Liver (tissue), 9 donors: Measurements from ENCODE around the gene OR51B4. TPM values are rescaled to one million over a fixed set of nuclear protein-coding genes. Genes with fewer than 3 reads are reported as not detected.
A peak's percentile ranks its signal among the peaks of the same experiment; 100 is the strongest.

Experiments used
- DNase-seq: peaks from one replicate; pipeline ENCODE4 v3.0.0-alpha.2; 2017; ENCODE audit warnings: low spot score
- H3K27ac ChIP-seq, 2 donors: one replicate each; pipeline ENCODE4 v1.7.0; 2013; ENCODE audit warnings: inconsistent platforms in 2 of 2, low read length in 2 of 2, control low read depth in 1 of 2, low read depth in 1 of 2, mild to moderate bottlenecking in 1 of 2
- H3K27me3 ChIP-seq, 4 donors: one replicate each; pipeline versions ENCODE4 v1.6.1 to v1.7.0; 2013; ENCODE audit warnings: low read length in 3 of 4, inconsistent platforms in 1 of 4, mild to moderate bottlenecking in 1 of 4, moderate library complexity in 1 of 4; ENCODE audit not compliant: control insufficient read depth in 4 of 4, insufficient read depth in 4 of 4
- H3K36me3 ChIP-seq, 4 donors: one replicate each; pipeline versions ENCODE4 v1.6.1 to v1.7.0; 2013; ENCODE audit warnings: low read length in 3 of 4, mild to moderate bottlenecking in 3 of 4, low read depth in 1 of 4, moderate library complexity in 1 of 4; ENCODE audit not compliant: control insufficient read depth in 4 of 4, insufficient read depth in 3 of 4
- H3K4me1 ChIP-seq, 4 donors: one replicate each; pipeline versions ENCODE4 v1.6.1 to v1.7.0; 2013; ENCODE audit warnings: low read length in 3 of 4, mild to moderate bottlenecking in 3 of 4, moderate library complexity in 1 of 4; ENCODE audit not compliant: control insufficient read depth in 4 of 4, insufficient read depth in 4 of 4
- H3K4me3 ChIP-seq, 3 donors: one replicate each; pipeline versions ENCODE4 v1.6.1 to v1.7.0; 2013; ENCODE audit warnings: low read length in 3 of 3, control low read depth in 1 of 3, low read depth in 1 of 3, mild to moderate bottlenecking in 1 of 3
- H3K9ac ChIP-seq, 2 donors: one replicate each; pipeline ENCODE4 v1.7.0; 2013; ENCODE audit warnings: low read length in 2 of 2, mild to moderate bottlenecking in 2 of 2, moderate library complexity in 2 of 2, control low read depth in 1 of 2, low read depth in 1 of 2
- H3K9me3 ChIP-seq, 4 donors: one replicate each; pipeline versions ENCODE4 v1.6.1 to v1.7.0; 2013; ENCODE audit warnings: low read length in 3 of 4; ENCODE audit not compliant: control insufficient read depth in 4 of 4
- ATF3 ChIP-seq: IDR thresholded peaks from 2 replicates; pipeline ENCODE4 v1.6.1; 2016; ENCODE audit warnings: antibody characterized with exemption
- CTCF ChIP-seq: fragments of 150-350 bp; IDR thresholded peaks from 2 replicates; pipeline ENCODE4 v1.5.1; 2017; ENCODE audit warnings: improper control_type of control experiment, low read depth, low read length; ENCODE audit not compliant: missing input control
- EGR1 ChIP-seq, 2 donors: IDR thresholded peaks; 2 replicates each; pipeline ENCODE4 v1.6.1; 2016 to 2018; ENCODE audit warnings: antibody characterized with exemption in 2 of 2, low read depth in 2 of 2
- FOXA1 ChIP-seq: IDR thresholded peaks from 2 replicates; pipeline ENCODE4 v1.6.1; 2016; ENCODE audit warnings: antibody characterized with exemption
- FOXA2 ChIP-seq: IDR thresholded peaks from 2 replicates; pipeline ENCODE4 v1.6.1; 2016; ENCODE audit warnings: antibody characterized with exemption
- GABPA ChIP-seq, 2 donors: IDR thresholded peaks in 1 of 2; conservative IDR thresholded peaks in 1 of 2; 2 replicates each; pipeline ENCODE4 v1.6.1; 2016; ENCODE audit warnings: antibody characterized with exemption in 2 of 2, mild to moderate bottlenecking in 1 of 2, moderate library complexity in 1 of 2
- HNF4A ChIP-seq, 2 donors: conservative IDR thresholded peaks; 2 replicates each; pipeline ENCODE4 v1.6.1; 2016; ENCODE audit warnings: antibody characterized with exemption in 2 of 2, mild to moderate bottlenecking in 2 of 2
- HNF4G ChIP-seq: IDR thresholded peaks from 2 replicates; pipeline ENCODE4 v1.6.1; 2016; ENCODE audit warnings: antibody characterized with exemption
- NR2F2 ChIP-seq: IDR thresholded peaks from 2 replicates; pipeline ENCODE4 v1.6.1; 2016; ENCODE audit warnings: antibody characterized with exemption
- RAD21 ChIP-seq, 2 donors: IDR thresholded peaks; 2 replicates each; pipeline ENCODE4 v1.6.1; 2016; ENCODE audit warnings: antibody characterized with exemption in 2 of 2, mild to moderate bottlenecking in 2 of 2
- REST ChIP-seq: IDR thresholded peaks from 2 replicates; pipeline ENCODE4 v1.6.1; 2016; ENCODE audit warnings: antibody characterized with exemption, mild to moderate bottlenecking
- RXRA ChIP-seq, 2 donors: IDR thresholded peaks; 2 replicates each; pipeline ENCODE4 v1.6.1; 2017 to 2018; ENCODE audit warnings: antibody characterized with exemption in 2 of 2, mild to moderate bottlenecking in 1 of 2
- SP1 ChIP-seq: IDR thresholded peaks from 2 replicates; pipeline ENCODE4 v1.6.1; 2018; ENCODE audit warnings: antibody characterized with exemption, mild to moderate bottlenecking
- TAF1 ChIP-seq: conservative IDR thresholded peaks from 2 replicates; pipeline ENCODE4 v1.6.1; 2016; ENCODE audit warnings: antibody characterized with exemption, mild to moderate bottlenecking
- YY1 ChIP-seq: IDR thresholded peaks from 2 replicates; pipeline ENCODE4 v1.6.1; 2016; ENCODE audit warnings: antibody characterized with exemption, mild to moderate bottlenecking
- ZBTB33 ChIP-seq: IDR thresholded peaks from 2 replicates; pipeline ENCODE4 v1.6.1; 2016; ENCODE audit warnings: antibody characterized with exemption
- WGBS: extraction: QIAGEN DNeasy Blood & Tissue Kit; methylation state at CpG from one replicate; pipeline ENCODE4 v1.1.7; 2013; 5-methylcytosine and 5-hydroxymethylcytosine counted together
- polyA plus RNA-seq, 2 donors: library from polyadenylated mRNA; stranded (reverse) in 1 of 2; unstranded in 1 of 2; fragments of 200-250 nt in 1 of 2; fragments of >200 nt in 1 of 2; fragmentation: Nextera tagmentation in 1 of 2; extraction: Ambion mirVana in 1 of 2; gene quantifications; one replicate each; pipeline versions ENCODE4 v1.2.1 to v1.2.3, GENCODE V29; 2013 to 2015
- total RNA-seq, 2 donors: library from RNA; depleted of rRNA; stranded (reverse); fragments of >200 nt; gene quantifications; one replicate each; pipeline ENCODE4 v1.2.3, GENCODE V29; 2014
- TF ChIP-seq, protein P1 (sequence below): IDR thresholded peaks from 2 replicates; pipeline ENCODE4 v1.6.1; 2016; ENCODE audit warnings: antibody characterized with exemption
- donor health status: healthy.
- donor health status: healthy.
- donor health status: healthy.
- donor health status: healthy.
- donor health status: healthy.

The OR51B4 gene
- total and polyA plus RNA-seq, 4 donors: not detected

DNA sequence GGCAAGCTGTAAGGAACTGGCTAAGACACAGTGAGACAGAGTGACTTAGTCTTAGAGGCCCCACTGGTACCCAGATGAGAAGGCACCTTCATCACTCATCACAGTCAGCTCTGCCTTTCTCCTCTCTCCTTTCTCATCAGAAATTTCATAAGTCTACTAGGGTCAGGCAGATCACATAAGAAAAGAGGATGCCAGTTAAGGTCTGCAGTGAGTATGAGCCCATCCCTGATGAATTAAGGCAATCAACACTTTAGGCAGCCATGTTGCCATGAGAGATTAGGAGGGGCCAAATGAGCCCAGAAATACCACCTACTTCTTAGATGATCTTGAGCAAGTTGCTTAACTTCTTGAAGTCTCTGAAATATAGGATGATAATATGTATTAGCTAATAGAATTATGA is 20.1 kb downstream of the OR51B4 start:
- no peaks in the 10 kb centered on the region for H3K9me3 ChIP-seq
- no peak for DNase-seq
- TF ChIP-seq FOXA2: no peak
- TF ChIP-seq SP1: no peak
- TF ChIP-seq EGR1 (IDR thresholded peaks at IDR 0.05; ENCODE audit: low read depth in 2 of 2): no peak
- no peak for TF ChIP-seq HNF4G
- TF ChIP-seq REST: no peak
- TF ChIP-seq TAF1: no peak
- no peak for TF ChIP-seq ZBTB33
- no peak for TF ChIP-seq NR2F2
- TF ChIP-seq YY1: no peak
- H3K27ac ChIP-seq: no peak overlapping the region
- no peaks in the 10 kb centered on the region for H3K36me3 ChIP-seq
- H3K4me3 ChIP-seq: no peak overlapping the region
- no peaks in the 10 kb centered on the region for H3K27me3 ChIP-seq
- no peaks in the 10 kb centered on the region for H3K4me1 ChIP-seq
- H3K9ac ChIP-seq: no peak overlapping the region

- Histone ChIP-seq H3K9ac (no peak overlapping the region), H3K4me3 (no peak overlapping the region), H3K27ac (no peak overlapping the region), H3K4me1 (no peaks in the 10 kb centered on the region), H3K9me3 (no peaks in the 10 kb centered on the region), H3K36me3 (no peaks in the 10 kb centered on the region), H3K27me3 (no peaks in the 10 kb centered on the region)
- TF ChIP-seq FOXA1 (no peak), RXRA (IDR thresholded peaks at IDR 0.05) (peak in 1 of 2 donors; percentile 6)
- 50% methylated on average over 3 of the region's 3 CpGs for WGBS
- DNase-seq: peak; percentile 92
Measured at GRCh38 chr11:5280582-5281102, 21.1 kb downstream of the OR51B4 start.

DNA sequence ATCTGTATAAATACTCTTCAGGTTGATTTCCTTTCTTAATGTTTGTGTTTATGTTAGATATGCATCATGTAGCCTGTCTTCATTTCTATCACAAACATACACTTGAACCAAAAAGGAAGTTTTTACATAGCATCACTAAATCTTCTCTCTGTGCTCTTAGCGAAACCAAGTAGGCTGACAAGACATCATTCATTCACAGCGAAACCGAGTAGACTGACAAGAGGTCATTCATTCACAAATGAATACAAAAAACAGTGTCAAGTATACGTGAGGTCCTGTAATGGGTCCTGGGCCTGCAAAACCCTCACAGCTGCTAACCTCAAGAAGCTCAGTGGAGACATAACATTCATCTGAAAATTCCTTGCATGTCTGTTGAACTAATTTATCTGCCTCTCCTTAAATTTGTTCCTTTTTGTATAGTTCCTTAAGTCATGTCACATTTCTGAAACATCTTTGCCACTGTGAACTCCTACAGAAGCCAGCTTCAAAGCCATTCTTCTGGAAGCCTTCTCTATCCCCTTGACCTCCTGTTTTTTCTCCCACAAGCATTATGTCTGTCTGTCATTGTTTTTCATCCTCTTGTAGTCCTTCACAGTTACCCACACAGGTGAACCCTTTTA is 22.2 kb downstream of the OR51B4 start:
- WGBS: 85% methylated on average over 4 of the region's 4 CpGs
- no peaks in the 10 kb centered on the region for H3K36me3 ChIP-seq
- no peaks in the 10 kb centered on the region for H3K9me3 ChIP-seq
- no peaks in the 10 kb centered on the region for H3K4me1 ChIP-seq
- H3K4me3 ChIP-seq: no peak overlapping the region
- DNase-seq: no peak
- no peak overlapping the region for H3K27ac ChIP-seq
- no peaks in the 10 kb centered on the region for H3K27me3 ChIP-seq
- H3K9ac ChIP-seq: no peak overlapping the region
- TF ChIP-seq, protein P1, sequence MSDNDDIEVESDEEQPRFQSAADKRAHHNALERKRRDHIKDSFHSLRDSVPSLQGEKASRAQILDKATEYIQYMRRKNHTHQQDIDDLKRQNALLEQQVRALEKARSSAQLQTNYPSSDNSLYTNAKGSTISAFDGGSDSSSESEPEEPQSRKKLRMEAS: no peak
- no peak for TF ChIP-seq HNF4A (conservative IDR thresholded peaks at IDR 0.05)
- no peak for TF ChIP-seq FOXA2
- TF ChIP-seq EGR1 (IDR thresholded peaks at IDR 0.05; ENCODE audit: low read depth in 2 of 2): no peak
- TF ChIP-seq ATF3: no peak
- TF ChIP-seq TAF1: no peak
- TF ChIP-seq FOXA1: no peak
- TF ChIP-seq HNF4G: no peak
- TF ChIP-seq GABPA (IDR thresholded peaks at IDR 0.05 in 1 of 2, conservative IDR thresholded peaks at IDR 0.05 in 1 of 2): no peak
- no peak for TF ChIP-seq YY1
- TF ChIP-seq CTCF: no peak
- no peak for TF ChIP-seq RAD21 (IDR thresholded peaks at IDR 0.05)
- TF ChIP-seq RXRA (IDR thresholded peaks at IDR 0.05): no peak
- no peak for TF ChIP-seq ZBTB33
- no peak for TF ChIP-seq SP1
